Measurements from ENCODE around the gene WDR90. TPM values are rescaled to one million over a fixed set of nuclear protein-coding genes. Genes with fewer than 3 reads are reported as not detected.
A peak's percentile ranks its signal among the peaks of the same experiment; 100 is the strongest.

Gene WDR90
- polyA plus RNA-seq, 3 donors from 2014 or later: 1.2 to 2.4 TPM; not detected in 1

- Mint-ChIP-seq H3K27me3 (ENCODE audit: low read depth in 3 of 3) (peaks cover 8 to 10% (median 9%) of the 10 kb centered on the region in 3 donors), H3K4me1 (peaks cover 0 to 16% of the 10 kb centered on the region in 2 donors), H3K27ac (peak overlapping the region in 1 of 6 donors; percentile 45), H3K4me3 (peak overlapping the region in 3 of 5 donors; percentile 32 to 60 (median 58)), H3K36me3 (no peaks in the 10 kb centered on the region), H3K9me3 (peaks cover 0 to 2% (median 0%) of the 10 kb centered on the region in 6 donors)
- no peak for DNase-seq
Observed at GRCh38 chr16:638034-638543, 11.1 kb upstream of the WDR90 start.

GRCh38 chr16:638836-639235 is 10.3 kb upstream of the WDR90 start:
- Mint-ChIP-seq H3K9me3 (peaks cover 0 to 2% (median 0%) of the 10 kb centered on the region in 6 donors), H3K4me1 (peaks cover 0 to 16% of the 10 kb centered on the region in 2 donors), H3K27me3 (ENCODE audit: low read depth in 3 of 3) (peaks cover 8 to 10% (median 9%) of the 10 kb centered on the region in 3 donors), H3K36me3 (no peaks in the 10 kb centered on the region), H3K27ac (no peak overlapping the region), H3K4me3 (peak overlapping the region in 1 of 5 donors; percentile 36)
- no peak for DNase-seq

- DNase-seq: no peak
- Mint-ChIP-seq H3K27me3 (ENCODE audit: low read depth in 3 of 3) (peaks cover 8 to 10% (median 9%) of the 10 kb centered on the region in 3 donors), H3K36me3 (no peaks in the 10 kb centered on the region), H3K27ac (no peak overlapping the region), H3K9me3 (peaks cover 0 to 2% (median 0%) of the 10 kb centered on the region in 6 donors), H3K4me1 (peaks cover 0 to 17% of the 10 kb centered on the region in 2 donors), H3K4me3 (peak overlapping the region; percentile 20 to 77 (median 57))
Observed at GRCh38 chr16:640614-641013, 8.6 kb upstream of the WDR90 start.

- no peak within 1 kb of the TSS for H3K27ac Mint-ChIP-seq
- H3K4me1 Mint-ChIP-seq: peaks cover 0 to 15% of the 10 kb centered on the region in 2 donors
- DNase-seq: peak; percentile 62 to 65 (median 63)
- H3K27me3 Mint-ChIP-seq (ENCODE audit: low read depth in 3 of 3): peaks cover 4 to 6% (median 4%) of the 10 kb centered on the region in 3 donors
- H3K4me3 Mint-ChIP-seq: peak within 1 kb of the TSS; percentile 57 to 77 (median 74)
- peaks cover 0 to 2% (median 0%) of the 10 kb centered on the region in 6 donors for H3K9me3 Mint-ChIP-seq
- no peaks in the 10 kb centered on the region for H3K36me3 Mint-ChIP-seq
Observed at GRCh38 chr16:641326-642188, 7.6 kb upstream of the WDR90 start, which contains the start of gene MCRIP2. Gene MCRIP2, plus strand, starts transcription at chr16:641828. Its CDS starts 164 bp downstream, at chr16:641992.

- DNase-seq: peak; percentile 27 to 37 (median 34)
- no peaks in the 10 kb centered on the region for H3K9me3 Mint-ChIP-seq
- peaks cover 0 to 2% (median 0%) of the 10 kb centered on the region in 3 donors for H3K27me3 Mint-ChIP-seq (ENCODE audit: low read depth in 3 of 3)
- peak overlapping the region; percentile 44 to 74 (median 57) for H3K4me3 Mint-ChIP-seq
- peak overlapping the region in 1 of 6 donors; percentile 34 for H3K27ac Mint-ChIP-seq
- no peaks in the 10 kb centered on the region for H3K36me3 Mint-ChIP-seq
- H3K4me1 Mint-ChIP-seq: peaks cover 0 to 13% of the 10 kb centered on the region in 2 donors
Observed at GRCh38 chr16:642189-643049, 6.7 kb upstream of the WDR90 start.

GRCh38 chr16:643050-643368 is 6.2 kb upstream of the WDR90 start:
- Mint-ChIP-seq H3K27ac (no peak overlapping the region), H3K4me1 (peaks cover 0 to 11% of the 10 kb centered on the region in 2 donors), H3K9me3 (no peaks in the 10 kb centered on the region), H3K4me3 (peak overlapping the region; percentile 45 to 74 (median 58)), H3K27me3 (ENCODE audit: low read depth in 3 of 3) (peaks cover 0 to 2% (median 0%) of the 10 kb centered on the region in 3 donors), H3K36me3 (no peaks in the 10 kb centered on the region)
- DNase-seq: no peak

GRCh38 chr16:644556-644955 is 4.6 kb upstream of the WDR90 start:
- H3K27ac Mint-ChIP-seq: no peak overlapping the region
- no peaks in the 10 kb centered on the region for H3K9me3 Mint-ChIP-seq
- H3K36me3 Mint-ChIP-seq: no peaks in the 10 kb centered on the region
- peak overlapping the region in 3 of 5 donors; percentile 15 to 38 (median 18) for H3K4me3 Mint-ChIP-seq
- peaks cover 0 to 2% (median 2%) of the 10 kb centered on the region in 3 donors for H3K27me3 Mint-ChIP-seq (ENCODE audit: low read depth in 3 of 3)
- no peak for DNase-seq
- peaks cover 0 to 16% of the 10 kb centered on the region in 2 donors for H3K4me1 Mint-ChIP-seq

GRCh38 chr16:645852-646678 is 3.1 kb upstream of the WDR90 start:
- H3K4me3 Mint-ChIP-seq: no peak overlapping the region
- no peak overlapping the region for H3K27ac Mint-ChIP-seq
- no peaks in the 10 kb centered on the region for H3K9me3 Mint-ChIP-seq
- H3K4me1 Mint-ChIP-seq: peaks cover 0 to 13% of the 10 kb centered on the region in 2 donors
- H3K27me3 Mint-ChIP-seq (ENCODE audit: low read depth in 3 of 3): peaks cover 0 to 3% (median 2%) of the 10 kb centered on the region in 3 donors
- no peak for DNase-seq
- H3K36me3 Mint-ChIP-seq: no peaks in the 10 kb centered on the region

GRCh38 chr16:646679-647172 is 2.4 kb upstream of the WDR90 start:
- Mint-ChIP-seq H3K27ac (no peak overlapping the region), H3K36me3 (no peaks in the 10 kb centered on the region), H3K27me3 (ENCODE audit: low read depth in 3 of 3) (peaks cover 0 to 3% (median 2%) of the 10 kb centered on the region in 3 donors), H3K4me3 (no peak overlapping the region), H3K9me3 (no peaks in the 10 kb centered on the region), H3K4me1 (peaks cover 0 to 13% of the 10 kb centered on the region in 2 donors)
- no peak for DNase-seq

GRCh38 chr16:647173-647902 is 1.8 kb upstream of the WDR90 start:
- Mint-ChIP-seq H3K4me1 (peaks cover 0 to 13% of the 10 kb centered on the region in 2 donors), H3K36me3 (no peaks in the 10 kb centered on the region), H3K27ac (no peak overlapping the region), H3K27me3 (ENCODE audit: low read depth in 3 of 3) (peaks cover 0 to 3% (median 2%) of the 10 kb centered on the region in 3 donors), H3K4me3 (peak overlapping the region in 2 of 5 donors; percentile 24 to 26), H3K9me3 (no peaks in the 10 kb centered on the region)
- no peak for DNase-seq

- H3K27me3 Mint-ChIP-seq (ENCODE audit: low read depth in 3 of 3): peaks cover 0 to 3% (median 2%) of the 10 kb centered on the region in 3 donors
- H3K9me3 Mint-ChIP-seq: no peaks in the 10 kb centered on the region
- H3K4me3 Mint-ChIP-seq: peak overlapping the region; percentile 38 to 71 (median 69)
- H3K4me1 Mint-ChIP-seq: peaks cover 0 to 10% of the 10 kb centered on the region in 2 donors
- no peaks in the 10 kb centered on the region for H3K36me3 Mint-ChIP-seq
- no peak for DNase-seq
- H3K27ac Mint-ChIP-seq: peak overlapping the region in 4 of 6 donors; percentile 45 to 86 (median 66)
Observed at GRCh38 chr16:648071-648780, 939 bp upstream of the WDR90 start.

Measured in immature natural killer cell (primary cell).